Aorta (tissue), 5 donors: ENCODE data around the gene CAB39. TPM values are rescaled to one million over a fixed set of nuclear protein-coding genes. Genes with fewer than 3 reads are reported as not detected.
A peak's percentile ranks its signal among the peaks of the same experiment; 100 is the strongest.
"Not testable (repeated sequence)": the region's sequence is repeated elsewhere in the genome, so short reads cannot be mapped to it uniquely, and the experiment has no call there.

Experiments used
- ATAC-seq: fragments of 200-7000 bp; cut with Tn5 transposase; one replicate; pipeline ENCODE4 v1.9.1; 2022; ENCODE audit warnings: moderate library complexity; ENCODE audit not compliant: low FRiP score
- DNase-seq, 2 donors: peaks; one replicate each; pipeline ENCODE4 v3.0.0-alpha.2; 2020
- H3K27ac ChIP-seq, 2 donors: one replicate each; pipeline ENCODE4 v1.5.1; 2013; ENCODE audit warnings: low read length in 2 of 2, mild to moderate bottlenecking in 2 of 2, moderate library complexity in 2 of 2, control low read depth in 1 of 2, inconsistent platforms in 1 of 2, low read depth in 1 of 2
- H3K27me3 ChIP-seq, 2 donors: one replicate each; pipeline ENCODE4 v1.6.1; 2013; ENCODE audit warnings: control low read depth in 1 of 2, low read length in 1 of 2, mild to moderate bottlenecking in 1 of 2, moderate library complexity in 1 of 2; ENCODE audit not compliant: insufficient read depth in 2 of 2, control insufficient read depth in 1 of 2
- H3K36me3 ChIP-seq, 2 donors: one replicate each; pipeline ENCODE4 v1.6.1; 2013; ENCODE audit warnings: control low read depth in 1 of 2, low read length in 1 of 2, mild to moderate bottlenecking in 1 of 2; ENCODE audit not compliant: insufficient read depth in 2 of 2, control insufficient read depth in 1 of 2
- H3K4me1 ChIP-seq, 2 donors: one replicate each; pipeline ENCODE4 v1.6.1; 2013; ENCODE audit warnings: low read length in 2 of 2, control low read depth in 1 of 2, mild to moderate bottlenecking in 1 of 2, moderate library complexity in 1 of 2; ENCODE audit not compliant: insufficient read depth in 2 of 2, control insufficient read depth in 1 of 2
- H3K4me3 ChIP-seq, 2 donors: one replicate each; pipeline ENCODE4 v1.5.1; 2013; ENCODE audit warnings: low read length in 2 of 2, control low read depth in 1 of 2, mild to moderate bottlenecking in 1 of 2
- H3K9me3 ChIP-seq: one replicate; pipeline ENCODE4 v1.6.1; 2013; ENCODE audit warnings: mild to moderate bottlenecking, low read length; ENCODE audit not compliant: control insufficient read depth
- WGBS, 2 donors: extraction: QIAGEN DNeasy Blood & Tissue Kit; methylation state at CpG; one replicate each; pipeline ENCODE4 v1.1.7; 2013; 5-methylcytosine and 5-hydroxymethylcytosine counted together
- intact Hi-C, 2 donors: fragments of 100-400 bp; cut with DNase I; formaldehyde crosslinking; loops; one replicate each; pipeline versions ENCODE4 v1.14.2 to v1.15.0; 2022
- polyA plus RNA-seq, 2 donors: library from polyadenylated mRNA; stranded (reverse); fragments of 200-250 nt; gene quantifications; one replicate each; pipeline ENCODE4 v1.2.3, GENCODE V29; 2013
- total RNA-seq, 2 donors: library from RNA; stranded (reverse); fragmentation: NEBNext Ultra II Directional; extraction: Animal tissue kit (Norgen Biotek cat#: 25700); gene quantifications; one replicate each; pipeline ENCODE4 v1.2.1, GENCODE V29; 2021
- donor health status: healthy with polysubstance abuse.
- donor health status: Bipolar disorder and iron deficiency.
- donor health status: DM: no; HTN: no; CAD: no.
- donor health status: DM: no; HTN: no; CAD: no.
- donor health status: DM: yes; HTN: yes; CAD: no.

CAB39 gene
- total and polyA plus RNA-seq, 4 donors: 27.3 to 81.1 (median 69.1) TPM

- ATAC-seq (no peak), DNase-seq (no peak)
- intact Hi-C loops: loop anchor here (5.0 kb wide), 2 partner anchors 37 to 42 kb away; no protein-coding TSS in a partner anchor
- Histone ChIP-seq H3K4me3 (no peak overlapping the region), H3K36me3 (no peaks in the 10 kb centered on the region), H3K27ac (peak overlapping the region; percentile 20 to 29), H3K27me3 (no peaks in the 10 kb centered on the region), H3K9me3 (no peaks in the 10 kb centered on the region), H3K4me1 (peaks cover 2 to 3% of the 10 kb centered on the region in 2 donors)
- 66 to 71% methylated on average over 3 of the region's 3 CpGs for WGBS, 2 donors
Observed at GRCh38 chr2:230715201-230715600, 2.6 kb downstream of the CAB39 start.

- H3K9me3 ChIP-seq: no peaks in the 10 kb centered on the region
- H3K4me3 ChIP-seq: no peak overlapping the region
- H3K27me3 ChIP-seq: no peaks in the 10 kb centered on the region
- WGBS, 2 donors: 96 to 99% methylated on average over 4 of the region's 4 CpGs
- peak overlapping the region in 1 of 2 donors; percentile 23 for H3K27ac ChIP-seq
- intact Hi-C loops: loop anchor here (5.0 kb wide), 2 partner anchors 36 to 41 kb away; no protein-coding TSS in a partner anchor
- H3K36me3 ChIP-seq: no peaks in the 10 kb centered on the region
- H3K4me1 ChIP-seq: peaks cover 2 to 5% of the 10 kb centered on the region in 2 donors
- no peak for DNase-seq
- ATAC-seq: no peak
Observed at GRCh38 chr2:230716588-230716987, 3.9 kb downstream of the CAB39 start.

- H3K36me3 ChIP-seq: no peaks in the 10 kb centered on the region
- H3K27me3 ChIP-seq: no peaks in the 10 kb centered on the region
- DNase-seq (no peak), ATAC-seq (no peak)
- H3K9me3 ChIP-seq: no peaks in the 10 kb centered on the region
- H3K27ac ChIP-seq: peak overlapping the region in 1 of 2 donors; percentile 33
- intact Hi-C loops: loop anchor here (5.0 kb wide), 2 partner anchors 35 to 40 kb away; no protein-coding TSS in a partner anchor
- H3K4me1 ChIP-seq: peaks cover 4 to 7% of the 10 kb centered on the region in 2 donors
- 53 to 61% methylated on average over 3 of the region's 3 CpGs for WGBS, 2 donors
- H3K4me3 ChIP-seq: no peak overlapping the region
Observed at GRCh38 chr2:230717600-230717999, 5.0 kb downstream of the CAB39 start.

GRCh38 chr2:230719340-230719739 lies 6.7 kb downstream of the CAB39 start:
- DNase-seq (no peak), ATAC-seq (no peak)
- Histone ChIP-seq H3K36me3 (no peaks in the 10 kb centered on the region), H3K9me3 (no peaks in the 10 kb centered on the region), H3K27ac (peak overlapping the region; percentile 2 to 33), H3K27me3 (no peaks in the 10 kb centered on the region), H3K4me3 (no peak overlapping the region), H3K4me1 (peaks cover 4 to 8% of the 10 kb centered on the region in 2 donors)
- intact Hi-C loops: loop anchor here (5.0 kb wide), 2 partner anchors 33 to 38 kb away; no protein-coding TSS in a partner anchor
- 43% methylated on average over 3 of the region's 3 CpGs for WGBS, 2 donors

- Histone ChIP-seq H3K4me1 (peaks cover 4 to 8% of the 10 kb centered on the region in 2 donors), H3K27me3 (no peaks in the 10 kb centered on the region), H3K4me3 (no peak overlapping the region), H3K9me3 (no peaks in the 10 kb centered on the region), H3K27ac (no peak overlapping the region), H3K36me3 (no peaks in the 10 kb centered on the region)
- DNase-seq (no peak), ATAC-seq (no peak)
- 43 to 45% methylated on average over 1 of the region's 1 CpG for WGBS, 2 donors
- intact Hi-C loops: no loop called here
Observed at GRCh38 chr2:230721712-230722111, 9.1 kb downstream of the CAB39 start.

GRCh38 chr2:230722207-230722885 lies 9.7 kb downstream of the CAB39 start:
- Histone ChIP-seq H3K27me3 (no peaks in the 10 kb centered on the region), H3K4me1 (peaks cover 4 to 8% of the 10 kb centered on the region in 2 donors), H3K4me3 (no peak overlapping the region), H3K27ac (no peak overlapping the region), H3K36me3 (no peaks in the 10 kb centered on the region), H3K9me3 (no peaks in the 10 kb centered on the region)
- intact Hi-C loops: no loop called here
- DNase-seq (no peak), ATAC-seq (no peak)
- 61 to 70% methylated on average over 4 of the region's 4 CpGs for WGBS, 2 donors

GRCh38 chr2:230723363-230723762 lies 10.7 kb downstream of the CAB39 start:
- Histone ChIP-seq H3K36me3 (no peaks in the 10 kb centered on the region), H3K27me3 (no peaks in the 10 kb centered on the region), H3K4me1 (peaks cover 2 to 8% of the 10 kb centered on the region in 2 donors), H3K27ac (no peak overlapping the region), H3K4me3 (no peak overlapping the region), H3K9me3 (no peaks in the 10 kb centered on the region)
- intact Hi-C loops: no loop called here
- WGBS, 2 donors: 47 to 54% methylated on average over 2 of the region's 2 CpGs
- ATAC-seq (no peak), DNase-seq (no peak)

- H3K4me3 ChIP-seq, DNase-seq, H3K36me3 ChIP-seq, H3K9me3 ChIP-seq, H3K27ac ChIP-seq, intact Hi-C loops, H3K27me3 ChIP-seq, H3K4me1 ChIP-seq, ATAC-seq: not testable (repeated sequence)
- 93% methylated on average over 13 to 14 of the region's 14 CpGs for WGBS, 2 donors
Observed at GRCh38 chr2:230724957-230725356, 12.3 kb downstream of the CAB39 start.

GRCh38 chr2:230731512-230731911 lies 18.9 kb downstream of the CAB39 start:
- Histone ChIP-seq H3K36me3 (no peaks in the 10 kb centered on the region), H3K27me3 (no peaks in the 10 kb centered on the region), H3K4me1 (peaks cover 2 to 4% of the 10 kb centered on the region in 2 donors), H3K27ac (no peak overlapping the region), H3K4me3 (no peak overlapping the region), H3K9me3 (no peaks in the 10 kb centered on the region)
- intact Hi-C loops: no loop called here
- DNase-seq (no peak), ATAC-seq (no peak)
- WGBS, 2 donors: 90 to 92% methylated on average over 6 of the region's 6 CpGs
